Measurements from ENCODE around the gene NUBPL. TPM values are rescaled to one million over a fixed set of nuclear protein-coding genes. Genes with fewer than 3 reads are reported as not detected.

The NUBPL gene
- polyA plus RNA-seq, 1 experiment, result 9.3 TPM

DNA sequence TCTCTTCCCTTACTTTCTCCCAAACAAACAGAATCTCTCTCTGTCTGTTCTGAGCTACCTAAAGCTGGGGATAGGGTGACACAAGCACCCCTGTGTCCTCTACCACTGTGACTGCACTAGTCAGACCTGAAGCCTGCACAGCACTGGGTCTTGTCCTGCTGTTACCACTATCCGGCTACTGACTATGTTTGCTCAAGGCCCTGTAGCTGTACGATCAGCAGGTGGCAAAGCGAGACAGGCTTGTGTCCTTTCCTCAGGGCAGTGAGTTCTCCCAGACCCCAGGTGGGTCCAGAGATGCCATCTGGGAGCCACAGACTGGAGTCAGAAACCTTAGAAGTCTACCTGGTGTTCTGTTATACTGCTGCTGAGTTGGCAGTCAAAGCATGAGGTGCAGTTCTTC lies 116.4 kb downstream of the NUBPL start:
- DNase-seq (ENCODE audit: low read depth, low spot score), result no peak
- Histone ChIP-seq H3K27me3 (ENCODE audit: control insufficient read depth, insufficient read depth, low read length) (no peaks in the 10 kb centered on the region), H3K4me3 (ENCODE audit: low read depth, low read length) (no peak overlapping the region), H3K27ac (ENCODE audit: low read depth, low read length) (no peak overlapping the region), H3K9me3 (ENCODE audit: control insufficient read depth, insufficient read depth, low read length) (no peaks in the 10 kb centered on the region)
- TF ChIP-seq, protein P1, sequence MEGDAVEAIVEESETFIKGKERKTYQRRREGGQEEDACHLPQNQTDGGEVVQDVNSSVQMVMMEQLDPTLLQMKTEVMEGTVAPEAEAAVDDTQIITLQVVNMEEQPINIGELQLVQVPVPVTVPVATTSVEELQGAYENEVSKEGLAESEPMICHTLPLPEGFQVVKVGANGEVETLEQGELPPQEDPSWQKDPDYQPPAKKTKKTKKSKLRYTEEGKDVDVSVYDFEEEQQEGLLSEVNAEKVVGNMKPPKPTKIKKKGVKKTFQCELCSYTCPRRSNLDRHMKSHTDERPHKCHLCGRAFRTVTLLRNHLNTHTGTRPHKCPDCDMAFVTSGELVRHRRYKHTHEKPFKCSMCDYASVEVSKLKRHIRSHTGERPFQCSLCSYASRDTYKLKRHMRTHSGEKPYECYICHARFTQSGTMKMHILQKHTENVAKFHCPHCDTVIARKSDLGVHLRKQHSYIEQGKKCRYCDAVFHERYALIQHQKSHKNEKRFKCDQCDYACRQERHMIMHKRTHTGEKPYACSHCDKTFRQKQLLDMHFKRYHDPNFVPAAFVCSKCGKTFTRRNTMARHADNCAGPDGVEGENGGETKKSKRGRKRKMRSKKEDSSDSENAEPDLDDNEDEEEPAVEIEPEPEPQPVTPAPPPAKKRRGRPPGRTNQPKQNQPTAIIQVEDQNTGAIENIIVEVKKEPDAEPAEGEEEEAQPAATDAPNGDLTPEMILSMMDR (IDR thresholded peaks at IDR 0.05; ENCODE audit: low read depth, low read length), result no peak
- POLR2A ChIA-PET, result no interaction called here
- CTCF ChIA-PET, result no interaction called here

DNA sequence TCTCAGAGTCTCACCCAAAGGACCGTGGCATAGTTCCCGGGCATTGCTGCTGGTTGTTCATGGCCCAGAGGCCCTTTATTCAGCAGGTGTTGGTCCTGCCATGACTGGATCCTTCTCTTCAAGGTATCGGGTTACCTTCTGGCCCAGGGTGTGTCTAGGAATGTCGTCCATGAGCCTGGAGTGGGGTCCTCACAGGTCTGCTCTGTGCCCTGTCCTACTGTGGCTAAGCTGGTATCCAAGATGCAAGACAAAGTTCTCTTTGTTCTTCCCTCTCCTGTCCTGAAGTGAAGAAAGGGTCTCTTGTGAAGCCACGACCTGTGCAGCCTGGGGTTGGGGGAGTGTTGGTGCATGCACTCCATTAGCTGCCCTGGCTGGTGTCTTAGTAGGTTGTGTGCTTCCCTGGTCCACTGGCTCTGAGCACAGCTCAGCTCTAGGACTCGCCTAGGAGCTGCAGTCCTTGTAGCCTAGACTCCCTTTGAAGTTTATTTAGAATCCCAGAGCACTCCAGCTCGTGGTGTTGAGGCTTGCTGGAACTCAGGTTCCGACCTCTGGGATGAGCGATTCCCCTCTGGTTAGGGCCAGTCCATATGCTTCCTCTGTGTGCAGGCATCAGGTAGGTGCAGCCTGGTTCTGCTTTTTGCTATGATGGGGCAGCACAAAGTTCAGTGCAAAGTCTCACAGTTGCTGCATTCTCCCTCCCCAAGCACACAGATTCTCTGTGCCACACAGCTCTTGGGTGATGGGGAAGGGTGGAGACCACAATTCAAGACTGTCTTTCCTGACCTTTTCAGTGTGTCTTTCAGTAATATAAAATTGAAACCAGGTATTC lies 117.4 kb downstream of the NUBPL start:
- DNase-seq (ENCODE audit: low read depth, low spot score), result no peak
- TF ChIP-seq, protein P1 (IDR thresholded peaks at IDR 0.05; ENCODE audit: low read depth, low read length), result no peak
- Histone ChIP-seq H3K9me3 (ENCODE audit: control insufficient read depth, insufficient read depth, low read length) (no peaks in the 10 kb centered on the region), H3K27ac (ENCODE audit: low read depth, low read length) (no peak overlapping the region), H3K4me3 (ENCODE audit: low read depth, low read length) (no peak overlapping the region), H3K27me3 (ENCODE audit: control insufficient read depth, insufficient read depth, low read length) (no peaks in the 10 kb centered on the region)
- CTCF ChIA-PET, result no interaction called here
- POLR2A ChIA-PET, result no interaction called here

DNA sequence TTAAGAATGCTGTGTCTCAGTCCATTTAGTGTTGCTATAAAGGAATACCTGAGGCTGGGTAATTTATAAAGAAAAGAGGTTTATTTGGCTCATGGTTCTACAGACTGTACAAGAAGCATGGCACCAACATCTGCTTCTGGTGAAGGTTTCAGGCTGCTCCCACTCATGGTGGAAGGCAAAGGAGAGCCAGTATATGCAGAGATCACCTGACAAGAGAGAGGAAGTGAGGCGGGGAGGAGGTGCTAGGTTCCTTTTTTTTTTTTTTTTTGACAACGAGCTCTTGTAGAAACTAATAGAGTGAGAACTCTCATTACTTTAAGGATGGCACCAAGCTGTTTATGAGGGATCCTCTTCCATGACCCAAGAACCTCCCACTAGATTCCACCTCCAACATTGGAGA lies 121.6 kb downstream of the NUBPL start:
- ChIA-PET POLR2A (no interaction called here), CTCF (interaction anchor here (0.6 kb wide), 1 partner anchor 390 kb away, joined by 3 read pairs; no protein-coding TSS in a partner anchor)
- TF ChIP-seq, protein P1 (IDR thresholded peaks at IDR 0.05; ENCODE audit: low read depth, low read length), result no peak
- H3K27ac ChIP-seq (ENCODE audit: low read depth, low read length), result no peak overlapping the region
- no peaks in the 10 kb centered on the region for H3K27me3 ChIP-seq (ENCODE audit: control insufficient read depth, insufficient read depth, low read length)
- no peak for DNase-seq (ENCODE audit: low read depth, low spot score)
- H3K4me3 ChIP-seq (ENCODE audit: low read depth, low read length), result no peak overlapping the region
- H3K9me3 ChIP-seq (ENCODE audit: control insufficient read depth, insufficient read depth, low read length), result no peaks in the 10 kb centered on the region

DNA sequence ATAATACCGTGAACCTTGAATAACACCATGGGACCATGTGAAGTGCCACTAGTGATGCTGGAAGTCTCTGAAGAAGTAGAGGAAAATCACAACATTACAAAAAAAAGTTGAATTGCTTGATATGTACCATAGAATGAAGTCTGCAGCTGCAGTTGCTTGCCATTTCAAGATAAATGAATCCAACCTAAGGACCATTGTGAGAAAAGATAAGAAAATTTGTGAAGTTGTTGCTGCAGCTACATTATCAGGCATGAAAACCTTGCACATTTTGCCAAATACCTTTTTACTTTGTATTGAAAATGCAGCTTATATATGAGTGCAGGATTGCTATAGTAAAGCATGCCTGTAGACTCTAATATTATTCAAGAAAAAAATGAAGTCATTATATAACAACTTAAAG lies 126.5 kb downstream of the NUBPL start:
- TF ChIP-seq, protein P1 (IDR thresholded peaks at IDR 0.05; ENCODE audit: low read depth, low read length), result no peak
- H3K27ac ChIP-seq (ENCODE audit: low read depth, low read length), result no peak overlapping the region
- CTCF ChIA-PET, result no interaction called here
- no peaks in the 10 kb centered on the region for H3K27me3 ChIP-seq (ENCODE audit: control insufficient read depth, insufficient read depth, low read length)
- no peaks in the 10 kb centered on the region for H3K9me3 ChIP-seq (ENCODE audit: control insufficient read depth, insufficient read depth, low read length)
- POLR2A ChIA-PET, result interaction anchor here (0.7 kb wide), 1 partner anchor 9 kb away, joined by 3 read pairs; no protein-coding TSS in a partner anchor
- H3K4me3 ChIP-seq (ENCODE audit: low read depth, low read length), result no peak overlapping the region
- DNase-seq (ENCODE audit: low read depth, low spot score), result no peak

DNA sequence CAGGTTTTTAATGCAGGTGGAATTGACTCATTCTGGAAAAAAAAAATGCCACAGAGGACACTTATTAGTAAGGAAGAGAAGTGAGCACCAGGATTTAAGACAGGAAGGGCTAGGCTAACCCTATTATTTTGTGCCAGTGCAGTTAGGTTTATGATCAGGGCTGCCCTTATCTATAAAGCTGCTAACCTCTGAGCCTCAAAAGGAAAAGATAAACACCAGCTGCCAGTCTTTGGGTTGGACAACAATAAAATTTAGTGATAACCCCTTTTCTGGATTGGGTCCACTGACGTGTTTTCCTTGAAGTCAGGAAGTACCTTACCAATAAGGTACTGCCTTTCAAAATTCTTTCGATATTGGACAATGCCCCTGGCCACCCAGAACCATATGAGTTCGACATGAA lies 128.9 kb downstream of the NUBPL start:
- Histone ChIP-seq H3K27ac (ENCODE audit: low read depth, low read length) (no peak overlapping the region), H3K4me3 (ENCODE audit: low read depth, low read length) (no peak overlapping the region), H3K27me3 (ENCODE audit: control insufficient read depth, insufficient read depth, low read length) (no peaks in the 10 kb centered on the region), H3K9me3 (ENCODE audit: control insufficient read depth, insufficient read depth, low read length) (no peaks in the 10 kb centered on the region)
- TF ChIP-seq, protein P1 (IDR thresholded peaks at IDR 0.05; ENCODE audit: low read depth, low read length), result no peak
- POLR2A ChIA-PET, result no interaction called here
- CTCF ChIA-PET, result no interaction called here
- no peak for DNase-seq (ENCODE audit: low read depth, low spot score)
